Measurements from ENCODE around the gene TTC39B.

TTC39B gene

GRCh38 chr9:15231788-15232635 is 75.0 kb downstream of the TTC39B start:
- TF ChIP-seq, protein P1, sequence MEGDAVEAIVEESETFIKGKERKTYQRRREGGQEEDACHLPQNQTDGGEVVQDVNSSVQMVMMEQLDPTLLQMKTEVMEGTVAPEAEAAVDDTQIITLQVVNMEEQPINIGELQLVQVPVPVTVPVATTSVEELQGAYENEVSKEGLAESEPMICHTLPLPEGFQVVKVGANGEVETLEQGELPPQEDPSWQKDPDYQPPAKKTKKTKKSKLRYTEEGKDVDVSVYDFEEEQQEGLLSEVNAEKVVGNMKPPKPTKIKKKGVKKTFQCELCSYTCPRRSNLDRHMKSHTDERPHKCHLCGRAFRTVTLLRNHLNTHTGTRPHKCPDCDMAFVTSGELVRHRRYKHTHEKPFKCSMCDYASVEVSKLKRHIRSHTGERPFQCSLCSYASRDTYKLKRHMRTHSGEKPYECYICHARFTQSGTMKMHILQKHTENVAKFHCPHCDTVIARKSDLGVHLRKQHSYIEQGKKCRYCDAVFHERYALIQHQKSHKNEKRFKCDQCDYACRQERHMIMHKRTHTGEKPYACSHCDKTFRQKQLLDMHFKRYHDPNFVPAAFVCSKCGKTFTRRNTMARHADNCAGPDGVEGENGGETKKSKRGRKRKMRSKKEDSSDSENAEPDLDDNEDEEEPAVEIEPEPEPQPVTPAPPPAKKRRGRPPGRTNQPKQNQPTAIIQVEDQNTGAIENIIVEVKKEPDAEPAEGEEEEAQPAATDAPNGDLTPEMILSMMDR (IDR thresholded peaks at IDR 0.05; ENCODE audit: unreplicated experiment in 3 of 3) = peak; percentile 28 to 43 (median 33)
- H3K4me1 Mint-ChIP-seq = no peaks in the 10 kb centered on the region
- peaks cover 31% of the 10 kb centered on the region for H3K36me3 Mint-ChIP-seq (ENCODE audit: low read depth)

GRCh38 chr9:15229409-15229808 is 77.6 kb downstream of the TTC39B start:
- Mint-ChIP-seq H3K27me3 (ENCODE audit: low read depth) (no peaks in the 10 kb centered on the region), H3K4me3 (no peak overlapping the region), H3K9me3 (peaks cover 9% of the 10 kb centered on the region), H3K4me1 (no peaks in the 10 kb centered on the region), H3K36me3 (ENCODE audit: low read depth) (peaks cover 14% of the 10 kb centered on the region), H3K27ac (no peak overlapping the region)
- TF ChIP-seq, protein P1 (IDR thresholded peaks at IDR 0.05; ENCODE audit: unreplicated experiment in 3 of 3) = no peak

More at GRCh38 chr9:15231788-15232635, 75.0 kb downstream of the TTC39B start:
- Mint-ChIP-seq H3K27ac (no peak overlapping the region), H3K4me3 (no peak overlapping the region), H3K9me3 (peaks cover 27% of the 10 kb centered on the region), H3K27me3 (ENCODE audit: low read depth) (no peaks in the 10 kb centered on the region)

DNA sequence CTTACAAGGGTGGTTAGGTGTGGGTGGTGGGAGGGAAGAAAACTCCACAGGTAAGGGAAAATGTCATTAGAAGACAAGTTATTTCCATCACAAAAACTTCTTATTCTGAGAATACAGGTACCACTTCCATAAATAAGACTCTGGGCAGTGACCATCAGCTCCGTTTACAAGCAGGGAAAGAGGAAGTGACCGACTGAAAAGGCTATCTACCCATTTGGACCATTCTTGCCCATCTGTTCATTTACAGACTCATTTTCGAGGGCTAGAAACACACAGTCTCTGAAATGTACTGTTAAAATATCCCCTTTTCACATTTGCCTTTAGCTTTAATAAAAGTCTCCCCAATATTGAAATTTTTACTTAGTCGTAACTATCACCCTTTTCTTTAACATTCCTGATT is 79.5 kb downstream of the TTC39B start:
- H3K27me3 Mint-ChIP-seq (ENCODE audit: low read depth) = no peaks in the 10 kb centered on the region
- H3K4me1 Mint-ChIP-seq = no peaks in the 10 kb centered on the region
- no peak overlapping the region for H3K4me3 Mint-ChIP-seq
- TF ChIP-seq, protein P1 (IDR thresholded peaks at IDR 0.05; ENCODE audit: unreplicated experiment in 3 of 3) = no peak
- no peak overlapping the region for H3K27ac Mint-ChIP-seq
- H3K36me3 Mint-ChIP-seq (ENCODE audit: low read depth) = peaks cover 7% of the 10 kb centered on the region
- peaks cover 3% of the 10 kb centered on the region for H3K9me3 Mint-ChIP-seq

DNA sequence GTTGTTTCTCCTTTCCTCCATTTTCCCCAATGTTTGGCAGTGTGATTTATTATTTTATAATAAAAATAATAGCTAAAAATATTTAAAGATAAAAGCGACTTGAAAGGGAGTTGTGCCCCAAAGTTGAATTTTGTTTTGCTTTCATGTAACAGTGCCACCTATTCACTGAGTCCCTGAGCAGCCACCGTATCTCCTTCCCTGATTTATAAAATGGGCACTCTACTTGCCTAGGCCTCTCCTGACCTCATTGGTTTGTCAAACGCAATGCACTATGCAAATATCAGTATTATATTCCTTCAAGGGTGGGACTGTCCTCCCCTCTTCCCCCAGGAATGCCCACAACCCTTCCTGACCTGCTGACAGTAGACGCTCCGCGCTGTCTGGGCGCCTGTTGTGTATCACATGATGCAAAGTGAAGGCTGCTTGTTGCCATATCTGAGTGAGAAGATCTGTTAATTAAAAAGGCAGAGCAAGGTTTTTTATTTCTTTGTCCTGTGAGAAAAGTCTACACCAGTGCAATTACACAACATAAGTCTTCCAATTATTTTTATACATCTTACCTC is 81.4 kb downstream of the TTC39B start:
- H3K4me3 Mint-ChIP-seq = no peak overlapping the region
- H3K9me3 Mint-ChIP-seq = no peaks in the 10 kb centered on the region
- no peaks in the 10 kb centered on the region for H3K36me3 Mint-ChIP-seq (ENCODE audit: low read depth)
- H3K4me1 Mint-ChIP-seq = no peaks in the 10 kb centered on the region
- H3K27ac Mint-ChIP-seq = no peak overlapping the region
- H3K27me3 Mint-ChIP-seq (ENCODE audit: low read depth) = no peaks in the 10 kb centered on the region
- TF ChIP-seq, protein P1 (IDR thresholded peaks at IDR 0.05; ENCODE audit: unreplicated experiment in 3 of 3) = no peak

GRCh38 chr9:15222313-15222712 is 84.7 kb downstream of the TTC39B start:
- Mint-ChIP-seq H3K27me3 (ENCODE audit: low read depth) (no peaks in the 10 kb centered on the region), H3K9me3 (no peaks in the 10 kb centered on the region), H3K4me3 (no peak overlapping the region), H3K36me3 (ENCODE audit: low read depth) (no peaks in the 10 kb centered on the region), H3K4me1 (no peaks in the 10 kb centered on the region), H3K27ac (no peak overlapping the region)
- TF ChIP-seq, protein P1 (IDR thresholded peaks at IDR 0.05; ENCODE audit: unreplicated experiment in 3 of 3) = no peak

Measured in nephron (organoid).